Ishikawa (cell line): ENCODE results near the gene ANKRD33.

Experiments
- CEBPB ChIP-seq: IDR thresholded peaks from 2 replicates; pipeline ENCODE4 v1.6.1; 2012
- CREB1 ChIP-seq: IDR thresholded peaks from 2 replicates; pipeline ENCODE4 v1.6.1; 2012; ENCODE audit warnings: low read depth
- EGR1 ChIP-seq: IDR thresholded peaks from 2 replicates; pipeline ENCODE4 v1.6.1; 2012
- EP300 ChIP-seq: IDR thresholded peaks from 2 replicates; pipeline ENCODE4 v1.6.1; 2012; ENCODE audit warnings: borderline replicate concordance
- FOXM1 ChIP-seq: IDR thresholded peaks from 2 replicates; pipeline ENCODE4 v1.6.1; 2012; ENCODE audit warnings: low read depth, borderline replicate concordance
- NFIC ChIP-seq: IDR thresholded peaks from 2 replicates; pipeline ENCODE4 v1.6.1; 2012
- RAD21 ChIP-seq: IDR thresholded peaks from 2 replicates; pipeline ENCODE4 v1.6.1; 2012; ENCODE audit warnings: low read depth
- REST ChIP-seq: IDR thresholded peaks from 2 replicates; pipeline ENCODE4 v1.6.1; 2012; ENCODE audit warnings: low read depth, mild to moderate bottlenecking
- TAF1 ChIP-seq: IDR thresholded peaks from 2 replicates; pipeline ENCODE4 v1.6.1; 2012; ENCODE audit warnings: low read depth, mild to moderate bottlenecking
- TCF12 ChIP-seq: IDR thresholded peaks from 2 replicates; pipeline ENCODE4 v1.6.1; 2012; ENCODE audit warnings: low read depth
- TEAD4 ChIP-seq: IDR thresholded peaks from 2 replicates; pipeline ENCODE4 v1.6.1; 2012
- YY1 ChIP-seq: IDR thresholded peaks from 2 replicates; pipeline ENCODE4 v1.6.1; 2012; ENCODE audit warnings: low read depth
- ZBTB7A ChIP-seq: IDR thresholded peaks from 2 replicates; pipeline ENCODE4 v1.6.1; 2012; ENCODE audit warnings: low read depth
- TF ChIP-seq, protein P1 (sequence below): IDR thresholded peaks from 2 replicates; pipeline ENCODE4 v1.6.1; 2012
- TF ChIP-seq, protein P2 (sequence below): IDR thresholded peaks from 2 replicates; pipeline ENCODE4 v1.6.1; 2012

ANKRD33 gene

DNA sequence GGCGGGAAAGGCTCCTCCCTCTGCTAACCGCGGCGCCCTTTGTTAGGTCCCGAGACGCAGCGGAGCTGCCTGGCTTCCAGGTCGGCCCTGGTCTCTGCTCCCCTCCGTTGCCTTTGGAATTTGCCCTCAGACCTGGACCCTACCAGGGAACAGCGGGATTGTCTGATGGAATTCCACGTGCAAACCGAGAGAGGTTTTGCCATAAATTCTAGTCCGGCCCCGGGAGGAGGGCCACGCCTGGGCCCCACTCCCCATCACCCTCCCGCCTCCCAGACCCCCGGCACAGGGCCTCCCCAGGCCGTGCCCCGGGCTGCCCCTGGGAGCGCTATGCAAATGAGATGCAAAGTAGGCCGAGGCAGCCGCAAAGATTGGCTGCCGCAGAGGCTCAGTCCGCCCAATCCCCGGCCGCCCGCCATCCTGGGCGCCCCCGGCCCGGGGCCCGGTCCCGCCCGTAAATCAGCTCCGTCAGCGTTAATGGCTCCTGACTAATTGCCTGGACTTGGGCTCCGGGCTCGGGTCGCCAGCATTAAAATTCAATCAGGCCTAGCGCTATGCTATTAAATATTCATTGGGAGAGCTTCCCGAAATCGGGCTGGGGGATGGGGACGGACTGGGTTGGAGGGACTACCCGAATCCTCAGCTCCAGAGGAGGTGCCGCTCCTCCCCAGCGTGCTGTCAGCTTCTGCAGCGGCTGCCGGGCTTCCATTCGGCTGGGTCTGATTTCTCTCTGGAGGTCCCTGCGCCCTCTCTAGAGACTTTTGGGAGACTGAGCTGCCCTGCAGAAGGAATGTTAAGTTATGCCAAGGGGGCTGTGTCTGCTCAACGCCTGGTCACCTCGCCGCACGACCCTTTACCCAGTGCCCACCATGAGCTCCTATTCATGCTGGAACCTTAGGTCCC is 23.7 kb upstream of the ANKRD33 start:
- TF ChIP-seq RAD21 (no peak), REST (no peak), CEBPB (no peak), EP300 (no peak), NFIC (no peak), ZBTB7A (peak; percentile 96), TCF12 (peak; percentile 32; the same call in 1 of the 2 replicates), TAF1 (0 out of 2 replicates have a peak, but pooled peaks have one; percentile 34), EGR1 (no peak)
- TF ChIP-seq, protein P1, sequence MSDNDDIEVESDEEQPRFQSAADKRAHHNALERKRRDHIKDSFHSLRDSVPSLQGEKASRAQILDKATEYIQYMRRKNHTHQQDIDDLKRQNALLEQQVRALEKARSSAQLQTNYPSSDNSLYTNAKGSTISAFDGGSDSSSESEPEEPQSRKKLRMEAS = peak; percentile 30; the same call in 1 of the 2 replicates

GRCh38 chr12:51864833-51865670 is 22.9 kb upstream of the ANKRD33 start:
- TF ChIP-seq, protein P1 = no peak
- no peak for TF ChIP-seq TEAD4
- no peak for TF ChIP-seq YY1
- TF ChIP-seq, protein P2, sequence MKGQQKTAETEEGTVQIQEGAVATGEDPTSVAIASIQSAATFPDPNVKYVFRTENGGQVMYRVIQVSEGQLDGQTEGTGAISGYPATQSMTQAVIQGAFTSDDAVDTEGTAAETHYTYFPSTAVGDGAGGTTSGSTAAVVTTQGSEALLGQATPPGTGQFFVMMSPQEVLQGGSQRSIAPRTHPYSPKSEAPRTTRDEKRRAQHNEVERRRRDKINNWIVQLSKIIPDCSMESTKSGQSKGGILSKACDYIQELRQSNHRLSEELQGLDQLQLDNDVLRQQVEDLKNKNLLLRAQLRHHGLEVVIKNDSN = no peak
- TF ChIP-seq TAF1 = no peak
- TF ChIP-seq RAD21 = no peak

GRCh38 chr12:51865757-51866270 is 22.1 kb upstream of the ANKRD33 start:
- TF ChIP-seq EGR1 (no peak), TEAD4 (no peak)

- TF ChIP-seq ZBTB7A (no peak), CEBPB (no peak), TEAD4 (no peak), CREB1 (no peak), TCF12 (no peak), NFIC (no peak), TAF1 (no peak), RAD21 (no peak), EP300 (no peak), REST (no peak), YY1 (no peak), FOXM1 (no peak), EGR1 (no peak)
- TF ChIP-seq, protein P1 = no peak
- TF ChIP-seq, protein P2 = no peak
Measured at GRCh38 chr12:51866324-51866723, 21.6 kb upstream of the ANKRD33 start.

GRCh38 chr12:51866762-51867161 is 21.1 kb upstream of the ANKRD33 start:
- peak; percentile 50; the same call in 1 of the 2 replicates for TF ChIP-seq CEBPB
- TF ChIP-seq, protein P2 = no peak
